Measurements from ENCODE around the gene ANK2. TPM values are rescaled to one million over a fixed set of nuclear protein-coding genes. Genes with fewer than 3 reads are reported as not detected.

ANK2 gene
- total and polyA plus RNA-seq, 2 donors from 2014 or later = 21.1 to 125 TPM

GRCh38 chr4:113212613-113213012, 163.2 kb downstream of the ANK2 start:
- Histone ChIP-seq H3K36me3 (ENCODE audit: control insufficient read depth in 2 of 3, insufficient read depth in 3 of 3, low read length in 3 of 3) (no peaks in the 10 kb centered on the region), H3K9me3 (ENCODE audit: control insufficient read depth in 2 of 3, insufficient read depth in 1 of 3, low read length in 3 of 3) (no peaks in the 10 kb centered on the region), H3K4me3 (ENCODE audit: low read length in 3 of 3) (no peak overlapping the region), H3K4me1 (ENCODE audit: control insufficient read depth in 2 of 3, insufficient read depth in 2 of 3, low read depth in 1 of 3, low read length in 3 of 3) (no peaks in the 10 kb centered on the region), H3K27me3 (ENCODE audit: control insufficient read depth, insufficient read depth, low read length) (no peaks in the 10 kb centered on the region), H3K9ac (ENCODE audit: low read length in 3 of 3) (no peak overlapping the region), H3K27ac (ENCODE audit: low read depth in 2 of 2, low read length in 2 of 2) (no peak overlapping the region)
- DNase-seq = no peak
- TF ChIP-seq, protein P1, sequence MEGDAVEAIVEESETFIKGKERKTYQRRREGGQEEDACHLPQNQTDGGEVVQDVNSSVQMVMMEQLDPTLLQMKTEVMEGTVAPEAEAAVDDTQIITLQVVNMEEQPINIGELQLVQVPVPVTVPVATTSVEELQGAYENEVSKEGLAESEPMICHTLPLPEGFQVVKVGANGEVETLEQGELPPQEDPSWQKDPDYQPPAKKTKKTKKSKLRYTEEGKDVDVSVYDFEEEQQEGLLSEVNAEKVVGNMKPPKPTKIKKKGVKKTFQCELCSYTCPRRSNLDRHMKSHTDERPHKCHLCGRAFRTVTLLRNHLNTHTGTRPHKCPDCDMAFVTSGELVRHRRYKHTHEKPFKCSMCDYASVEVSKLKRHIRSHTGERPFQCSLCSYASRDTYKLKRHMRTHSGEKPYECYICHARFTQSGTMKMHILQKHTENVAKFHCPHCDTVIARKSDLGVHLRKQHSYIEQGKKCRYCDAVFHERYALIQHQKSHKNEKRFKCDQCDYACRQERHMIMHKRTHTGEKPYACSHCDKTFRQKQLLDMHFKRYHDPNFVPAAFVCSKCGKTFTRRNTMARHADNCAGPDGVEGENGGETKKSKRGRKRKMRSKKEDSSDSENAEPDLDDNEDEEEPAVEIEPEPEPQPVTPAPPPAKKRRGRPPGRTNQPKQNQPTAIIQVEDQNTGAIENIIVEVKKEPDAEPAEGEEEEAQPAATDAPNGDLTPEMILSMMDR (IDR thresholded peaks at IDR 0.05; ENCODE audit: borderline replicate concordance, extremely low read depth, insufficient read depth) = no peak
- no peak for FAIRE-seq
- intact Hi-C loops (cut with DNase I) = no loop called here

DNA sequence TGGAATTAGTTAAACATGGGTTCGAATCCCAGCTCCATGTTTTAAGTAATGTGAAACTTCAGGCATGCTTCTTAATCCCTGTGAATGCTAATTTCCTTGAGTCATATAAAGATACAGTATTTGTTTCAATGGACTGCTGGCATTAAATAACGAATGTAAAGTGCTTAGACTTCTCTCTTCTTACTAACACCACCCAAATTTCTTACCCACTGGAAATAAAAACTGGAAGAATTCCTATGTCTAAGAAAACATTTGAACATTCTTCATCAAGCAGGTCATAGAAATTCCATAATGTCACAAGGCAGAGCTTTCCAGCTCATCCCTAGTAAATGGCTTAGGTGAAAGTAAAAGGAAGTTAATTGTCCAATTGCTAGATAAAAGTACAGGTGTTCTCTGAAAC, 172.5 kb downstream of the ANK2 start:
- no peak overlapping the region for H3K4me3 ChIP-seq (ENCODE audit: low read length in 3 of 3)
- no peaks in the 10 kb centered on the region for H3K4me1 ChIP-seq (ENCODE audit: control insufficient read depth in 2 of 3, insufficient read depth in 2 of 3, low read depth in 1 of 3, low read length in 3 of 3)
- no peaks in the 10 kb centered on the region for H3K36me3 ChIP-seq (ENCODE audit: control insufficient read depth in 2 of 3, insufficient read depth in 3 of 3, low read length in 3 of 3)
- FAIRE-seq (no peak), DNase-seq (no peak)
- H3K9ac ChIP-seq (ENCODE audit: low read length in 3 of 3) = no peak overlapping the region
- TF ChIP-seq, protein P1 (IDR thresholded peaks at IDR 0.05; ENCODE audit: borderline replicate concordance, extremely low read depth, insufficient read depth) = no peak
- intact Hi-C loops (cut with DNase I) = no loop called here
- no peak overlapping the region for H3K27ac ChIP-seq (ENCODE audit: low read depth in 2 of 2, low read length in 2 of 2)
- no peaks in the 10 kb centered on the region for H3K27me3 ChIP-seq (ENCODE audit: control insufficient read depth, insufficient read depth, low read length)
- H3K9me3 ChIP-seq (ENCODE audit: control insufficient read depth in 2 of 3, insufficient read depth in 1 of 3, low read length in 3 of 3) = no peaks in the 10 kb centered on the region

- intact Hi-C loops (cut with DNase I) = no loop called here
- H3K27ac ChIP-seq (ENCODE audit: low read depth in 2 of 2, low read length in 2 of 2) = no peak overlapping the region
- H3K4me1 ChIP-seq (ENCODE audit: control insufficient read depth in 2 of 3, insufficient read depth in 2 of 3, low read depth in 1 of 3, low read length in 3 of 3) = no peaks in the 10 kb centered on the region
- no peak overlapping the region for H3K4me3 ChIP-seq (ENCODE audit: low read length in 3 of 3)
- H3K9ac ChIP-seq (ENCODE audit: low read length in 3 of 3) = no peak overlapping the region
- H3K9me3 ChIP-seq (ENCODE audit: control insufficient read depth in 2 of 3, insufficient read depth in 1 of 3, low read length in 3 of 3) = no peaks in the 10 kb centered on the region
- FAIRE-seq = no peak
- TF ChIP-seq, protein P1 (IDR thresholded peaks at IDR 0.05; ENCODE audit: borderline replicate concordance, extremely low read depth, insufficient read depth) = no peak
- H3K27me3 ChIP-seq (ENCODE audit: control insufficient read depth, insufficient read depth, low read length) = no peaks in the 10 kb centered on the region
- H3K36me3 ChIP-seq (ENCODE audit: control insufficient read depth in 2 of 3, insufficient read depth in 3 of 3, low read length in 3 of 3) = no peaks in the 10 kb centered on the region
- peak in 1 of 5 donors; percentile 4 for DNase-seq
Measured at GRCh38 chr4:113222471-113222870, 173.0 kb downstream of the ANK2 start.

GRCh38 chr4:113223001-113223400, 173.5 kb downstream of the ANK2 start:
- H3K9me3 ChIP-seq (ENCODE audit: control insufficient read depth in 2 of 3, insufficient read depth in 1 of 3, low read length in 3 of 3) = no peaks in the 10 kb centered on the region
- H3K9ac ChIP-seq (ENCODE audit: low read length in 3 of 3) = no peak overlapping the region
- DNase-seq (no peak), FAIRE-seq (no peak)
- no peaks in the 10 kb centered on the region for H3K36me3 ChIP-seq (ENCODE audit: control insufficient read depth in 2 of 3, insufficient read depth in 3 of 3, low read length in 3 of 3)
- H3K4me1 ChIP-seq (ENCODE audit: control insufficient read depth in 2 of 3, insufficient read depth in 2 of 3, low read depth in 1 of 3, low read length in 3 of 3) = no peaks in the 10 kb centered on the region
- no peak overlapping the region for H3K27ac ChIP-seq (ENCODE audit: low read depth in 2 of 2, low read length in 2 of 2)
- H3K4me3 ChIP-seq (ENCODE audit: low read length in 3 of 3) = no peak overlapping the region
- no peaks in the 10 kb centered on the region for H3K27me3 ChIP-seq (ENCODE audit: control insufficient read depth, insufficient read depth, low read length)
- intact Hi-C loops (cut with DNase I) = no loop called here
- TF ChIP-seq, protein P1 (IDR thresholded peaks at IDR 0.05; ENCODE audit: borderline replicate concordance, extremely low read depth, insufficient read depth) = no peak
